Small intestine (tissue), 7 donors: ENCODE results near the gene LDHA. TPM values are rescaled to one million over a fixed set of nuclear protein-coding genes. Genes with fewer than 3 reads are reported as not detected.

ENCODE experiments used
- DNase-seq, 2 donors: peaks; one replicate each; pipeline versions ENCODE4 v3.0.0 to v3.0.0-alpha.2; 2013
- FAIRE-seq: peaks from 2 replicates; lab custom pipeline; 2012; peaks lifted over from hg19 to GRCh38; lab: Jason Lieb, UNC
- H3K27ac ChIP-seq, 3 donors: one replicate each; pipeline ENCODE4 v1.5.1; 2013; ENCODE audit warnings: low read length in 2 of 3, mild to moderate bottlenecking in 2 of 3, control low read depth in 1 of 3, inconsistent platforms in 1 of 3, low read depth in 1 of 3, moderate library complexity in 1 of 3
- H3K27me3 ChIP-seq, 3 donors: one replicate each; pipeline ENCODE4 v1.6.1; 2013; ENCODE audit warnings: low read length in 3 of 3, inconsistent platforms in 1 of 3; ENCODE audit not compliant: control insufficient read depth in 3 of 3, insufficient read depth in 3 of 3
- H3K36me3 ChIP-seq, 3 donors: one replicate each; pipeline ENCODE4 v1.6.1; 2013; ENCODE audit warnings: low read length in 3 of 3, inconsistent platforms in 1 of 3, low read depth in 1 of 3, mild to moderate bottlenecking in 1 of 3, moderate library complexity in 1 of 3; ENCODE audit not compliant: control insufficient read depth in 3 of 3, insufficient read depth in 2 of 3
- H3K4me1 ChIP-seq, 3 donors: one replicate each; pipeline ENCODE4 v1.6.1; 2013; ENCODE audit warnings: low read length in 2 of 3, inconsistent platforms in 1 of 3, low read depth in 1 of 3, mild to moderate bottlenecking in 1 of 3, moderate library complexity in 1 of 3; ENCODE audit not compliant: control insufficient read depth in 3 of 3, insufficient read depth in 2 of 3
- H3K4me3 ChIP-seq, 3 donors: one replicate each; pipeline ENCODE4 v1.5.1; 2013; ENCODE audit warnings: low read length in 3 of 3, control low read depth in 1 of 3, inconsistent platforms in 1 of 3, low read depth in 1 of 3, mild to moderate bottlenecking in 1 of 3, moderate library complexity in 1 of 3
- H3K9me3 ChIP-seq, 2 donors: one replicate each; pipeline ENCODE4 v1.6.1; 2013; ENCODE audit warnings: low read depth in 1 of 2, low read length in 1 of 2; ENCODE audit not compliant: control insufficient read depth in 2 of 2, insufficient read depth in 1 of 2
- WGBS, 3 donors: extraction: QIAGEN DNeasy Blood & Tissue Kit; methylation state at CpG; one replicate each; pipeline ENCODE4 v1.1.7; 2013; 5-methylcytosine and 5-hydroxymethylcytosine counted together
- polyA plus RNA-seq, 4 donors: library from polyadenylated mRNA; stranded (reverse) in 3 of 4; unstranded in 1 of 4; fragments of 200-250 nt in 3 of 4; fragments of 120-200 nt in 1 of 4; gene quantifications; one replicate each; pipeline versions ENCODE4 v1.2.1 to v1.2.3, GENCODE V29; 2013
- donor health status: healthy with polysubstance abuse.
- donor health status: control.
- donor health status: control.
- donor health status: Bipolar disorder and iron deficiency.
- donor health status: healthy.

LDHA gene
- polyA plus RNA-seq, 4 donors = 349 to 825 (median 616) TPM

- H3K4me1 ChIP-seq = no peaks in the 10 kb centered on the region
- no peaks in the 10 kb centered on the region for H3K9me3 ChIP-seq
- H3K27ac ChIP-seq = no peak overlapping the region
- no peak for DNase-seq
- WGBS, 3 donors = 89 to 100% (median 100%) methylated on average over 2 of the region's 2 CpGs
- no peaks in the 10 kb centered on the region for H3K36me3 ChIP-seq
- no peaks in the 10 kb centered on the region for H3K27me3 ChIP-seq
- FAIRE-seq = no peak
- no peak overlapping the region for H3K4me3 ChIP-seq
These were observed 25.7 kb downstream of the LDHA start for GRCh38 chr11:18420067-18420466.

GRCh38 chr11:18427240-18427639 lies 32.9 kb downstream of the LDHA start:
- DNase-seq (no peak), FAIRE-seq (no peak)
- Histone ChIP-seq H3K27ac (no peak overlapping the region), H3K27me3 (no peaks in the 10 kb centered on the region), H3K4me1 (no peaks in the 10 kb centered on the region), H3K4me3 (no peak overlapping the region), H3K9me3 (no peaks in the 10 kb centered on the region), H3K36me3 (no peaks in the 10 kb centered on the region)
- 73 to 80% (median 79%) methylated on average over 4 of the region's 4 CpGs for WGBS, 3 donors

DNA sequence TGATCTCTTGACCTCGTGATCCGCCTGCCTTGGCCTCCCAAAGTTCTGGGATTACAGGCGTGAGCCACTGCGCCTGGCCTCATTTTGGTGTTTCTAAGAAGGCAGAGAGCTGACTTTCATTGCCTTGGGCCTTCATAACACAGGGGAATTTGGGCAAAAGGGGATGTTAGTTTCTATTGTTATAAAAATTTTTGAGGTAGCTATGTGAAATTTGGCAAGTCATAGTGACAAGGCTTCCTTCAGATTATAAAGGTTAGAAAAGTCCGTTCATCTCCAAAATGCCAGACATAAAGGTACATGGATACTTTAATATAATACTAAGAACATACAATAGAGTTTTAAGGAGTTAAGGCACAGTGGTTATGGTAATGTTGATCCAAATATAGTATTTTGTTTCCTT lies 35.0 kb downstream of the LDHA start:
- DNase-seq (no peak), FAIRE-seq (no peak)
- Histone ChIP-seq H3K9me3 (no peaks in the 10 kb centered on the region), H3K4me3 (no peak overlapping the region), H3K4me1 (no peaks in the 10 kb centered on the region), H3K36me3 (no peaks in the 10 kb centered on the region), H3K27ac (no peak overlapping the region), H3K27me3 (no peaks in the 10 kb centered on the region)
- WGBS, 3 donors = 70 to 91% (median 88%) methylated on average over 5 of the region's 5 CpGs

DNA sequence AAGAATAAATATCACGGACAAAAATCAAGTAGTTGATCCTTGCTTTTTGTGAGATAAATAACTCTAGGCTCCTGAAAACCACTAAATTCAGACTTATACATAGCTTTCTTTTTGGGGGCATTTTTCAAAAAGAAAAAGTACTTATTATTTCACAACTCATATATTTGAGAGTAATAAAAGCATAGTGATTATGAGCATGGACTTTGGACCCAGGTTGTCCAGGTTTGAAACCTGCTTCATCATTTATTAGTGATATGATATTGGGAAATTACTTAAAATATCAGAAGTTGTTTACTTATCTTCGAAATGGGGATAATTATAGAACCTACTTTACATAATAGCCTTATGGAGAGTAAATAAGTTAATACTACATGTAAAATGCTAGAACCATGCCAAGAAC lies 44.3 kb downstream of the LDHA start:
- H3K4me3 ChIP-seq = no peak overlapping the region
- no peaks in the 10 kb centered on the region for H3K4me1 ChIP-seq
- peaks cover 0 to 4% of the 10 kb centered on the region in 2 donors for H3K9me3 ChIP-seq
- no peaks in the 10 kb centered on the region for H3K27me3 ChIP-seq
- H3K36me3 ChIP-seq = no peaks in the 10 kb centered on the region
- no peak for FAIRE-seq
- H3K27ac ChIP-seq = no peak overlapping the region
- peak; percentile 51 to 65 for DNase-seq
- WGBS, 3 donors = 21 to 55% (median 33%) methylated on average over 2 of the region's 2 CpGs

DNA sequence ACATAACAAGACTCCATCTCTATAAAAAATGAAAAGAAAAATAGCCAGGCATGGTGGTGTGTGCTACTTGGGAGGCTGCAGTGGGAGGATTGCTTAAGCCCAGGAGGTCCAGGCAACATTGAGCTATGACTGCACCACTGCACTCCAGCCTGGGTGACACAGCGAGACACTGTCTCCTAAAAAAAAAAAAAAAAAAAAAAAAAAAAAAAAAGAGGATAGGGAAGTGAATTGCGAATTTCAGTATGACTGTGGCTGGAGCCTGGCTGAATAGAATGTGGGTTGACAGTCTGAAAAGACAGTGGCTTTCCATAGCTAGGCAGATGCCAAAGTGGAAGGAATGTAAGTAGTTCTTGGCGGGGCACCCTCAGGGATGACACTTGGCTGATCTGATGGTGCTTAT lies 54.9 kb downstream of the LDHA start:
- no peak for FAIRE-seq

GRCh38 chr11:18452927-18453326 lies 58.6 kb downstream of the LDHA start:
- Histone ChIP-seq H3K9me3 (peaks cover 0 to 2% of the 10 kb centered on the region in 2 donors), H3K27me3 (peaks cover 0 to 5% (median 0%) of the 10 kb centered on the region in 3 donors), H3K36me3 (no peaks in the 10 kb centered on the region), H3K27ac (no peak overlapping the region), H3K4me1 (peaks cover 0 to 2% (median 0%) of the 10 kb centered on the region in 3 donors), H3K4me3 (no peak overlapping the region)
- DNase-seq (no peak), FAIRE-seq (no peak)
- WGBS, 3 donors = 82 to 97% (median 84%) methylated on average over 2 of the region's 2 CpGs

More for the DNA sequence above, 54.9 kb downstream of the LDHA start:
- Histone ChIP-seq H3K9me3 (no peaks in the 10 kb centered on the region), H3K36me3 (no peaks in the 10 kb centered on the region), H3K4me1 (no peaks in the 10 kb centered on the region), H3K27me3 (peaks cover 0 to 3% (median 2%) of the 10 kb centered on the region in 3 donors), H3K4me3 (no peak overlapping the region), H3K27ac (no peak overlapping the region)
- no peak for DNase-seq
- 92 to 94% (median 93%) methylated on average over 3 of the region's 3 CpGs for WGBS, 3 donors

DNA sequence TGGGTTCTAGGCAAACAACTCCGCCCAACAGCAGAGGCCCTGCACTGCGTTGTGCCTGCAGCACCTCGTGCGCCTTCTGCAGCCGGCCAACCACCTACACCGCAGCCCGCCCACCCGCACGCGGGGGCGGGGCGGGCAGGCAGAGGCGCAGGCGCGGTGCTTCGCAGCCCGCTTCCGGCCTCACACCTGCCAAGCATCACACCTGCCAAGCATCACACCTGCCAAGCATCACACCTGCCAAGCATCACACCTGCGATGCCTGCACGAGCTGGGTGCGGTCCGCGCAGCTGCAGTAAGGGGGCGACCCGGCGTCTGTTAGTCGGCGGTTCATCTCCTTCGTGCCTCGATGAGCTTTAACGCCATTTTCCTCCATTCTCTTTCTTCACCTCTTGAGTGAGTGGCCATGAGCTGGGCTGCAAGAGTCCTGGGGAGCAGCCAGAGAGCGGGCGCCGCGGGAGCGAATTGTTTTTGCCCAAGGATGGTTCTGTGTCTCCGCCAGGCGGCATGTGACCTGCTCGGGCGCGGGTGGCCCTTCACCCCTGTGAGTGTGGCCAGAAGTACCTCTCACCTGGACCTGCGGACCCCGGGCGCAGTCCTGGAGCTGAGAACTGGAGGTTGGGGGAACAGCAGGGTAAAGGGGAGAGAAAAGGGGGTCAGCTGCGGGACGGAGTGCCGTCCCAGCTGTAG lies 61.5 kb downstream of the LDHA start, which contains the start of gene LDHAL6A:
TSS of gene LDHAL6A (plus strand) at position 171 of the 687 bp plus-strand sequence. CDS start 825 bp downstream, outside the sequence.
- Histone ChIP-seq H3K4me3 (no peak within 1 kb of the TSS), H3K36me3 (no peaks in the 10 kb centered on the region), H3K4me1 (peaks cover 0 to 3% (median 0%) of the 10 kb centered on the region in 3 donors), H3K9me3 (peaks cover 0 to 2% of the 10 kb centered on the region in 2 donors), H3K27me3 (peaks cover 0 to 1% (median 0%) of the 10 kb centered on the region in 3 donors), H3K27ac (no peak within 1 kb of the TSS)
- DNase-seq = no peak
- no peak for FAIRE-seq
- WGBS, 3 donors = 38 to 71% (median 71%) methylated on average over 47 of the region's 47 CpGs

DNA sequence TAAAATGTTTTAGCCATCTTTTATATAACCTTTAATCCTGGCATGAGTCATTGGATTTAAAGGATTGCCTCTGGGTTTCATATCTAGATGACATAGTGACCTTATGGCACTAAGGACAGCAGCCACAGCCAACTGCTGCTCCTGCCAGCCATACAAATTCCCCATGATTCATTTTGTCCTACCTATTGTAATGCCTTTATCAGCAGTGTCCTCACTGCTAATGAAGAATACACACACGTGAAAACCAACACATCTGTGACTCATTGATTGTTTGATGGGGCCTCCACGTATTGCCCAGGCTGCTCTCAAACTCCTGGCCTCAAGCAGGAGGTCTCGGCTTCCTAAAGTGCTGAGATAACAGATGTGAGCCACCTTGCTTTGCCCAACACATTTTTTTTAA lies 63.1 kb downstream of the LDHA start:
- WGBS, 3 donors = 6 to 36% (median 26%) methylated on average over 3 of the region's 3 CpGs
- Histone ChIP-seq H3K27me3 (peaks cover 0 to 1% (median 0%) of the 10 kb centered on the region in 3 donors), H3K27ac (no peak overlapping the region), H3K9me3 (peaks cover 0 to 2% of the 10 kb centered on the region in 2 donors), H3K4me1 (peaks cover 0 to 3% (median 0%) of the 10 kb centered on the region in 3 donors), H3K4me3 (no peak overlapping the region), H3K36me3 (no peaks in the 10 kb centered on the region)
- DNase-seq = peak; percentile 48 to 89
- FAIRE-seq = no peak
